ENCODE results near the gene SLC41A3. TPM values are rescaled to one million over a fixed set of nuclear protein-coding genes. Genes with fewer than 3 reads are reported as not detected.

The SLC41A3 gene
- total and polyA plus RNA-seq, 10 of the 15 experiments (the other 5 are each of a cell fraction or from before 2014, with no cell fraction given): 8.3 to 29.5 (median 16.7) TPM

DNA sequence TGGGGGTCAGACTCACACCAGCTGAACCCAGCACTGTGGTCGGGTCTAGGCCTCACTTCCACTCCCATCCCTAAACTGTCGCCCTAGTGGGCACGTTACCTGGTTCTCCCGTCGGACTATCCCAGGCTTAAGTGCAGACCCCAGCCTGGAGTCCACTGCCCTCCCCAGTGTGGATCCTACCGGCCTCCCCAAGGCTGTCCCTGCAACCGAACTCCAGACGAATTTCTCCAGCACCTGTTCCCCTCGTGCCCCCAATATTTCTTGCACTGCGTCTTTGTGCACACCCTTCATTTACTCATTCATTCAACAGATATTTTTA, 26.5 kb downstream of the SLC41A3 start:
- no peak for DNase-seq (ENCODE audit: low read depth, low spot score)
- RAD21 ChIA-PET (ENCODE audit: unreplicated experiment): no interaction called here
- no peaks in the 10 kb centered on the region for H3K9me3 ChIP-seq (replicated peaks; ENCODE audit: control insufficient read depth, insufficient read depth, low read length)
- no peaks in the 10 kb centered on the region for H3K27me3 ChIP-seq (replicated peaks in 1 of 2; ENCODE audit: control insufficient read depth in 2 of 2, insufficient read depth in 2 of 2, low read length in 1 of 2)
- no peak overlapping the region for H2AFZ ChIP-seq (ENCODE audit: control insufficient read depth, low read depth, low read length)
- no TSS peak for BruUV-seq (replicated peaks)
- H4K20me1 ChIP-seq (ENCODE audit: control insufficient read depth, insufficient read depth): no peaks in the 10 kb centered on the region
- TF ChIP-seq NFYA (IDR thresholded peaks at IDR 0.05; ENCODE audit: borderline replicate concordance, low read depth, low read length) (no peak), SUZ12 (IDR thresholded peaks at IDR 0.05; ENCODE audit: unreplicated experiment) (no peak), EP300 (IDR thresholded peaks at IDR 0.05; ENCODE audit: borderline replicate concordance in 1 of 2, control insufficient read depth in 1 of 2, low read depth in 2 of 2, low read length in 2 of 2) (no peak), ZBTB4 (CRISPR knock-in tag; IDR thresholded peaks at IDR 0.05) (no peak), POLR2A (IDR thresholded peaks at IDR 0.05; ENCODE audit: low read depth, low read length) (no peak), KAT2A (conservative IDR thresholded peaks at IDR 0.05; ENCODE audit: control insufficient read depth, low read depth, low read length) (no peak), BHLHE40 (IDR thresholded peaks at IDR 0.05; ENCODE audit: borderline replicate concordance in 1 of 2, low read depth in 2 of 2, low read length in 1 of 2) (no peak)
- TF ChIP-seq, protein P1, sequence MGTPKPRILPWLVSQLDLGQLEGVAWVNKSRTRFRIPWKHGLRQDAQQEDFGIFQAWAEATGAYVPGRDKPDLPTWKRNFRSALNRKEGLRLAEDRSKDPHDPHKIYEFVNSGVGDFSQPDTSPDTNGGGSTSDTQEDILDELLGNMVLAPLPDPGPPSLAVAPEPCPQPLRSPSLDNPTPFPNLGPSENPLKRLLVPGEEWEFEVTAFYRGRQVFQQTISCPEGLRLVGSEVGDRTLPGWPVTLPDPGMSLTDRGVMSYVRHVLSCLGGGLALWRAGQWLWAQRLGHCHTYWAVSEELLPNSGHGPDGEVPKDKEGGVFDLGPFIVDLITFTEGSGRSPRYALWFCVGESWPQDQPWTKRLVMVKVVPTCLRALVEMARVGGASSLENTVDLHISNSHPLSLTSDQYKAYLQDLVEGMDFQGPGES (IDR thresholded peaks at IDR 0.05): no peak
- H3K4me3 ChIP-seq: no peak overlapping the region
- intact Hi-C loops (cut with micrococcal nuclease; ENCODE audit: unreplicated experiment) (no loop called here), in situ Hi-C loops (cut with MboI) (no loop called here)
- H3K4me2 ChIP-seq (ENCODE audit: control insufficient read depth, insufficient read depth): no peak overlapping the region
- no peak overlapping the region for H3K9ac ChIP-seq (ENCODE audit: control insufficient read depth, insufficient read depth, low read length)
- 76% methylated on average over 10 of the region's 10 CpGs for WGBS (ENCODE audit: insufficient coverage, insufficient replicate concordance, low lambda C conversion rate, missing lambda C conversion rate)
- no peak for ATAC-seq
- SMC1A ChIA-PET (ENCODE audit: uncharacterized antibody, unreplicated experiment): no interaction called here
- POLR2A ChIA-PET: no interaction called here
- no peak overlapping the region for H3K27ac ChIP-seq (ENCODE audit: control insufficient read depth, insufficient read depth)
- no peaks in the 10 kb centered on the region for H3K79me2 ChIP-seq (ENCODE audit: control insufficient read depth, insufficient read depth, low read length)
- H3K36me3 ChIP-seq (ENCODE audit: control insufficient read depth in 2 of 2, insufficient read depth in 2 of 2, low read length in 1 of 2): no peaks in the 10 kb centered on the region
- H3K4me1 ChIP-seq (ENCODE audit: control insufficient read depth, insufficient read depth, low read length): peaks cover 4% of the 10 kb centered on the region
- CTCF ChIA-PET: no interaction called here
- no peak for FAIRE-seq
